T-cell (primary cell): ENCODE results near the gene ATP6V0A4. TPM values are rescaled to one million over a fixed set of nuclear protein-coding genes. Genes with fewer than 3 reads are reported as not detected.

Experiments
- ATAC-seq, 4 experiments: fragments of 200-7000 bp in 3 of 4; fragments of 150-1000 bp in 1 of 4; cut with Tn5 transposase; replicated peaks in 1 of 4; 1 replicate in 3 of 4; 2 replicates in 1 of 4; pipeline ENCODE4 v1.10.0; 2021; ENCODE audit warnings: moderate library complexity in 3 of 4, mild to moderate bottlenecking in 2 of 4, moderate number of reproducible peaks in 1 of 4
- CTCF ChIA-PET, 2 donors: fragments of 300-600 bp; sonication (Branson Sonifier 250); formaldehyde crosslinking; loops; one replicate each; lab custom pipeline; 2022; ENCODE audit warnings: antibody characterized with exemption in 2 of 2; lab: Charles Lee
- POLR2A ChIA-PET, 2 donors: fragments of 300-600 bp; sonication (Branson Sonifier 250); formaldehyde crosslinking; loops; one replicate each; lab custom pipeline; 2022; ENCODE audit warnings: antibody characterized with exemption in 2 of 2; lab: Charles Lee
- DNase-seq, 35 experiments: peaks; one replicate each; pipeline versions ENCODE4 v3.0.0 to v3.0.0-alpha.2; 2013 to 2023
- H3K27ac ChIP-seq: one replicate; pipeline ENCODE4 v1.5.1; 2013; ENCODE audit warnings: low read length
- H3K27me3 ChIP-seq, 2 experiments: replicated peaks in 1 of 2; 1 replicate in 1 of 2; 2 replicates in 1 of 2; pipeline versions ENCODE4 v1.6.1 to v1.7.0; 2013; ENCODE audit warnings: low read length in 1 of 2, mixed read lengths in 1 of 2; ENCODE audit not compliant: control insufficient read depth in 2 of 2, insufficient read depth in 2 of 2; ENCODE audit errors: extremely low read depth in 1 of 2
- H3K36me3 ChIP-seq, 2 donors: 1 replicate in 1 of 2; 2 replicates in 1 of 2; pipeline versions ENCODE4 v1.6.1 to v1.7.0; 2013; ENCODE audit warnings: low read length in 1 of 2; ENCODE audit not compliant: control insufficient read depth in 2 of 2, insufficient read depth in 1 of 2; ENCODE audit errors: extremely low read depth in 1 of 2
- H3K4me1 ChIP-seq, 2 experiments: 1 replicate in 1 of 2; 2 replicates in 1 of 2; pipeline versions ENCODE4 v1.6.1 to v1.7.0; 2013; ENCODE audit warnings: low read length in 2 of 2, mixed read lengths in 1 of 2; ENCODE audit not compliant: insufficient read depth in 2 of 2, control insufficient read depth in 1 of 2; ENCODE audit errors: extremely low read depth in 1 of 2
- H3K4me3 ChIP-seq, 2 donors: 1 replicate in 1 of 2; 2 replicates in 1 of 2; pipeline versions ENCODE4 v1.5.1 to v1.7.0; 2013; ENCODE audit warnings: mild to moderate bottlenecking in 2 of 2, low read length in 1 of 2, moderate library complexity in 1 of 2; ENCODE audit not compliant: control insufficient read depth in 1 of 2; ENCODE audit errors: extremely low read depth in 1 of 2
- H3K9me3 ChIP-seq: 2 replicates; pipeline ENCODE4 v1.7.0; 2013
- H3K27ac Mint-ChIP-seq, 2 donors: one replicate each; pipeline ENCODE4 v1.8.0; 2020 to 2021; ENCODE audit warnings: mild to moderate bottlenecking in 2 of 2, mixed read lengths in 2 of 2
- H3K27me3 Mint-ChIP-seq, 2 donors: one replicate each; pipeline ENCODE4 v1.8.0; 2021 to 2022; ENCODE audit warnings: mixed read lengths in 2 of 2
- H3K36me3 Mint-ChIP-seq: one replicate; pipeline ENCODE4 v1.8.0; 2021; ENCODE audit warnings: mixed read lengths
- H3K4me1 Mint-ChIP-seq, 3 donors: one replicate each; pipeline ENCODE4 v1.8.0; 2020 to 2022; ENCODE audit warnings: mixed read lengths in 3 of 3, mild to moderate bottlenecking in 1 of 3
- H3K4me3 Mint-ChIP-seq, 3 donors: one replicate each; pipeline ENCODE4 v1.8.0; 2020 to 2022; ENCODE audit warnings: mild to moderate bottlenecking in 3 of 3, mixed read lengths in 3 of 3, moderate library complexity in 3 of 3
- H3K9me3 Mint-ChIP-seq, 3 donors: one replicate each; pipeline ENCODE4 v1.8.0; 2020 to 2022; ENCODE audit warnings: mixed read lengths in 3 of 3
- WGBS: methylation state at CpG from one replicate; pipeline ENCODE4 v1.1.5; 2013; ENCODE audit warnings: missing lambda C conversion rate; ENCODE audit not compliant: insufficient coverage; 5-methylcytosine and 5-hydroxymethylcytosine counted together
- total RNA-seq, 35 experiments: library from RNA in 6 of 35; stranded (reverse) in 6 of 35; fragments of 120-200 nt in 1 of 35; gene quantifications; one replicate each; pipeline versions ENCODE4 v1.2.1 to v1.2.4 and lab custom pipeline; 2013 to 2026

Gene ATP6V0A4
- not detected for total RNA-seq
- not detected for total RNA-seq (2013)
- total RNA-seq (lab: John Stamatoyannopoulos, UW) = 0 to 0.79 (median 0.08) reads per million in 29 experiments

- H3K36me3 ChIP-seq = no peaks in the 10 kb centered on the region
- Mint-ChIP-seq H3K9me3 (no peaks in the 10 kb centered on the region), H3K4me3 (peak within 1 kb of the TSS in 1 of 3 donors; percentile 19), H3K4me1 (peaks cover 8 to 17% (median 16%) of the 10 kb centered on the region in 3 donors), H3K27me3 (peaks cover 0 to 6% of the 10 kb centered on the region in 2 donors), H3K36me3 (no peaks in the 10 kb centered on the region), H3K27ac (no peak within 1 kb of the TSS)
- peaks cover 2 to 8% of the 10 kb centered on the region in 2 experiments for H3K4me1 ChIP-seq
- H3K9me3 ChIP-seq = no peaks in the 10 kb centered on the region
- DNase-seq (peak in 5 of 35 experiments; percentile 2 to 22 (median 5)), ATAC-seq (peak in 2 of 4 experiments; percentile 73 to 74)
- 71% methylated on average over 11 of the region's 14 CpGs for WGBS
- ChIA-PET POLR2A (no interaction called here), CTCF (no interaction called here)
- peaks cover 0 to 8% of the 10 kb centered on the region in 2 experiments for H3K27me3 ChIP-seq
- no peak within 1 kb of the TSS for H3K27ac ChIP-seq
- H3K4me3 ChIP-seq = no peak within 1 kb of the TSS
Observed at GRCh38 chr7:138797715-138798320, at the start of gene ATP6V0A4, which contains the start of gene TMEM213. Gene ATP6V0A4, minus strand, starts transcription at chr7:138798196. Its CDS starts 26,949 bp downstream, at chr7:138771247. Gene TMEM213, plus strand, starts transcription at chr7:138797994. Its CDS starts 111 bp downstream, at chr7:138798105.

GRCh38 chr7:138845711-138846110, 47.7 kb upstream of the ATP6V0A4 start:
- Mint-ChIP-seq H3K27me3 (peaks cover under 1 to 6% of the 10 kb centered on the region in 2 donors), H3K4me3 (no peak overlapping the region), H3K9me3 (peaks cover 0 to 7% (median 0%) of the 10 kb centered on the region in 3 donors), H3K4me1 (no peaks in the 10 kb centered on the region), H3K36me3 (no peaks in the 10 kb centered on the region), H3K27ac (no peak overlapping the region)
- H3K27ac ChIP-seq = no peak overlapping the region
- POLR2A ChIA-PET = no interaction called here
- no peaks in the 10 kb centered on the region for H3K36me3 ChIP-seq
- 20% methylated on average over 2 of the region's 2 CpGs for WGBS
- no peaks in the 10 kb centered on the region for H3K4me1 ChIP-seq
- ATAC-seq = no peak
- CTCF ChIA-PET = no interaction called here
- no peak for DNase-seq
- H3K9me3 ChIP-seq = no peaks in the 10 kb centered on the region
- no peak overlapping the region for H3K4me3 ChIP-seq
- H3K27me3 ChIP-seq = peaks cover 0 to 10% of the 10 kb centered on the region in 2 experiments

- no peaks in the 10 kb centered on the region for H3K4me1 Mint-ChIP-seq
- Histone ChIP-seq H3K4me3 (no peak overlapping the region), H3K9me3 (no peaks in the 10 kb centered on the region), H3K27ac (no peak overlapping the region), H3K36me3 (no peaks in the 10 kb centered on the region), H3K4me1 (no peaks in the 10 kb centered on the region), H3K27me3 (peaks cover 0 to 16% of the 10 kb centered on the region in 2 experiments)
- H3K27me3 Mint-ChIP-seq = peaks cover 9 to 18% of the 10 kb centered on the region in 2 donors
- CTCF ChIA-PET = no interaction called here
- DNase-seq (no peak), ATAC-seq (no peak)
- H3K9me3 Mint-ChIP-seq = no peaks in the 10 kb centered on the region
- H3K4me3 Mint-ChIP-seq = no peak overlapping the region
- 94% methylated on average over 15 of the region's 20 CpGs for WGBS
- no peak overlapping the region for H3K27ac Mint-ChIP-seq
- POLR2A ChIA-PET = interaction anchor here in 1 of 2 donors (0.6 kb wide), 1 partner anchor 89 kb away, joined by 18 read pairs; no protein-coding TSS in a partner anchor
- H3K36me3 Mint-ChIP-seq = no peaks in the 10 kb centered on the region
Observed at GRCh38 chr7:138843632-138844580, 45.9 kb upstream of the ATP6V0A4 start.

GRCh38 chr7:138842111-138842510, 44.1 kb upstream of the ATP6V0A4 start:
- no peak overlapping the region for H3K4me3 Mint-ChIP-seq
- no peak overlapping the region for H3K27ac Mint-ChIP-seq
- no peak for DNase-seq
- H3K9me3 Mint-ChIP-seq = no peaks in the 10 kb centered on the region
- Histone ChIP-seq H3K27me3 (peaks cover 0 to 24% of the 10 kb centered on the region in 2 experiments), H3K4me3 (no peak overlapping the region), H3K36me3 (no peaks in the 10 kb centered on the region), H3K9me3 (no peaks in the 10 kb centered on the region), H3K27ac (no peak overlapping the region), H3K4me1 (no peaks in the 10 kb centered on the region)
- ATAC-seq = no peak
- ChIA-PET POLR2A (no interaction called here), CTCF (no interaction called here)
- no peaks in the 10 kb centered on the region for H3K36me3 Mint-ChIP-seq
- peaks cover 9 to 18% of the 10 kb centered on the region in 2 donors for H3K27me3 Mint-ChIP-seq
- no peaks in the 10 kb centered on the region for H3K4me1 Mint-ChIP-seq
- 53% methylated on average over 6 of the region's 12 CpGs for WGBS

GRCh38 chr7:138838166-138838565, 40.2 kb upstream of the ATP6V0A4 start:
- Histone ChIP-seq H3K36me3 (no peaks in the 10 kb centered on the region), H3K4me3 (no peak overlapping the region), H3K9me3 (no peaks in the 10 kb centered on the region), H3K27me3 (peaks cover 0 to 39% of the 10 kb centered on the region in 2 experiments), H3K27ac (no peak overlapping the region), H3K4me1 (no peaks in the 10 kb centered on the region)
- Mint-ChIP-seq H3K27ac (no peak overlapping the region), H3K9me3 (no peaks in the 10 kb centered on the region), H3K4me3 (no peak overlapping the region), H3K27me3 (peaks cover 17 to 28% of the 10 kb centered on the region in 2 donors), H3K4me1 (peaks cover 0 to 7% (median 5%) of the 10 kb centered on the region in 3 donors), H3K36me3 (no peaks in the 10 kb centered on the region)
- 100% methylated on average over 1 of the region's 9 CpGs for WGBS
- ATAC-seq (no peak), DNase-seq (no peak)
- ChIA-PET POLR2A (no interaction called here), CTCF (no interaction called here)

- CTCF ChIA-PET = interaction anchor here in 1 of 2 donors (1.4 kb wide), 1 partner anchor 10 kb away, joined by 3 read pairs; no protein-coding TSS in a partner anchor
- no peaks in the 10 kb centered on the region for H3K9me3 ChIP-seq
- no peak overlapping the region for H3K4me3 Mint-ChIP-seq
- H3K27me3 ChIP-seq = peaks cover 0 to 39% of the 10 kb centered on the region in 2 experiments
- no peak for DNase-seq
- no peaks in the 10 kb centered on the region for H3K36me3 Mint-ChIP-seq
- H3K4me3 ChIP-seq = no peak overlapping the region
- H3K27ac ChIP-seq = no peak overlapping the region
- H3K27ac Mint-ChIP-seq = no peak overlapping the region
- no peaks in the 10 kb centered on the region for H3K9me3 Mint-ChIP-seq
- peaks cover 0 to 7% (median 5%) of the 10 kb centered on the region in 3 donors for H3K4me1 Mint-ChIP-seq
- no peak for ATAC-seq
- 91% methylated on average over 11 of the region's 13 CpGs for WGBS
- no peaks in the 10 kb centered on the region for H3K36me3 ChIP-seq
- H3K4me1 ChIP-seq = no peaks in the 10 kb centered on the region
- POLR2A ChIA-PET = no interaction called here
- H3K27me3 Mint-ChIP-seq = peaks cover 17 to 33% of the 10 kb centered on the region in 2 donors
Observed at GRCh38 chr7:138837627-138838026, 39.6 kb upstream of the ATP6V0A4 start.
